HepG2 (cell line): Measurements from ENCODE around the gene FAM174C. TPM values are rescaled to one million over a fixed set of nuclear protein-coding genes. Genes with fewer than 3 reads are reported as not detected.

Experiments
- CHD2 ChIP-seq: IDR thresholded peaks from 2 replicates; pipeline ENCODE4 v1.6.1; 2011; ENCODE audit warnings: low read depth, low read length, improper control_type of control experiment
- CREB3 ChIP-seq: sonication (generic); formaldehyde crosslinking; IDR thresholded peaks from 2 replicates; pipeline ENCODE4 v1.5.0; 2020; ENCODE audit warnings: missing genetic modification reagents
- ELF1 ChIP-seq: sonication (generic); formaldehyde crosslinking; IDR thresholded peaks from 2 replicates; pipeline ENCODE4 v1.4.0; 2020; ENCODE audit warnings: missing genetic modification reagents
- ISX ChIP-seq: sonication (generic); formaldehyde crosslinking; conservative IDR thresholded peaks from 2 replicates; pipeline ENCODE4 v1.5.0; 2020; ENCODE audit warnings: missing genetic modification reagents
- KDM5A ChIP-seq: fragments of 200-600 bp; sonication (generic); IDR thresholded peaks from 2 replicates; pipeline ENCODE4 v1.7.0; 2018; ENCODE audit warnings: antibody characterized with exemption, mild to moderate bottlenecking, low read length, borderline replicate concordance
- MAFF ChIP-seq: IDR thresholded peaks from 2 replicates; pipeline ENCODE4 v1.6.1; 2011; ENCODE audit warnings: low read depth, low read length, improper control_type of control experiment
- MTF2 ChIP-seq: sonication (generic); formaldehyde crosslinking; IDR thresholded peaks from 2 replicates; pipeline ENCODE4 v1.5.0; 2020; ENCODE audit warnings: missing genetic modification reagents, borderline replicate concordance
- MXD4 ChIP-seq: IDR thresholded peaks from 2 replicates; pipeline ENCODE4 v1.6.1; 2016; ENCODE audit warnings: mild to moderate bottlenecking, missing biosample characterization, missing genetic modification reagents
- MZF1 ChIP-seq: sonication (generic); formaldehyde crosslinking; IDR thresholded peaks from 2 replicates; pipeline ENCODE4 v1.8.1; 2023; ENCODE audit warnings: mild to moderate bottlenecking, missing genetic modification reagents, borderline replicate concordance
- SOX13 ChIP-seq, 3 experiments: fragments of 450-650 bp in 1 of 3; sonication (generic) in 1 of 3; formaldehyde crosslinking in 1 of 3; IDR thresholded peaks in 2 of 3; conservative IDR thresholded peaks in 1 of 3; 2 replicates each; pipeline versions ENCODE4 v1.5.0 to v1.6.1; 2016 to 2020; ENCODE audit warnings: antibody characterized with exemption in 1 of 3, mild to moderate bottlenecking in 1 of 3, missing compliant biosample characterization in 1 of 3, missing genetic modification reagents in 1 of 3, moderate library complexity in 1 of 3
- U2AF1 ChIP-seq: fragments of 200-400 bp; formaldehyde crosslinking; optimal IDR thresholded peaks from 2 replicates; pipeline ENCODE3; 2017; ENCODE audit warnings: mild to moderate bottlenecking, low read depth, low read length
- XBP1 ChIP-seq: sonication (generic); formaldehyde crosslinking; IDR thresholded peaks from 2 replicates; pipeline ENCODE4 v1.5.0; 2020; ENCODE audit warnings: missing genetic modification reagents
- ZMYM4 ChIP-seq: sonication (generic); formaldehyde crosslinking; IDR thresholded peaks from 2 replicates; pipeline ENCODE4 v1.8.1; 2023; ENCODE audit warnings: mild to moderate bottlenecking, missing genetic modification reagents
- ZNF343 ChIP-seq: sonication (generic); formaldehyde crosslinking; IDR thresholded peaks from 2 replicates; pipeline ENCODE4 v1.4.0; 2020; ENCODE audit warnings: mild to moderate bottlenecking, missing genetic modification reagents
- ZNF562 ChIP-seq: sonication (generic); formaldehyde crosslinking; IDR thresholded peaks from 2 replicates; pipeline ENCODE4 v1.8.0; 2022; ENCODE audit warnings: missing genetic modification reagents, borderline replicate concordance
- ZNF577 ChIP-seq: sonication (generic); formaldehyde crosslinking; IDR thresholded peaks from 2 replicates; pipeline ENCODE4 v1.4.0; 2020; ENCODE audit warnings: mild to moderate bottlenecking, low read depth, missing genetic modification reagents, borderline replicate concordance
- ZNF589 ChIP-seq: sonication (generic); formaldehyde crosslinking; conservative IDR thresholded peaks from 2 replicates; pipeline ENCODE4 v1.8.0; 2022; ENCODE audit warnings: mild to moderate bottlenecking, moderate library complexity, missing genetic modification reagents
- ZNF598 ChIP-seq: sonication (generic); formaldehyde crosslinking; IDR thresholded peaks from 2 replicates; pipeline ENCODE4 v1.5.1; 2020; ENCODE audit warnings: mild to moderate bottlenecking, missing genetic modification reagents, borderline replicate concordance
- polyA plus RNA-seq, 8 experiments: library from polyadenylated mRNA; depleted of rRNA in 3 of 8; stranded (reverse) in 7 of 8; unstranded in 1 of 8; fragments of >200 nt; fragmentation: Illumina TruSeq in 4 of 8; extraction: Trizol in 4 of 8; gene quantifications; 2 replicates each; pipeline versions ENCODE4 v1.2.1 to v1.2.3, GENCODE V29; 2011 to 2016; ENCODE audit warnings: low read depth in 4 of 8, missing spikeins in 1 of 8, mixed read lengths in 1 of 8; ENCODE audit not compliant: insufficient read depth in 1 of 8
- total RNA-seq, 5 experiments: library from RNA; depleted of rRNA; stranded (reverse); fragments of >200 nt; fragmentation: Illumina TruSeq; extraction: Trizol; gene quantifications; 2 replicates each; pipeline ENCODE4 v1.2.3, GENCODE V29; 2016; ENCODE audit warnings: low read depth in 1 of 5
- TF ChIP-seq, protein P1 (sequence below): sonication (generic); formaldehyde crosslinking; IDR thresholded peaks from 2 replicates; pipeline ENCODE4 v1.4.0; 2020; ENCODE audit warnings: missing genetic modification reagents
- TF ChIP-seq, protein P2 (sequence below): sonication (generic); formaldehyde crosslinking; conservative IDR thresholded peaks from 2 replicates; pipeline ENCODE4 v1.5.0; 2020; ENCODE audit warnings: missing genetic modification reagents
- TF ChIP-seq, protein P3 (sequence below): sonication (generic); formaldehyde crosslinking; IDR thresholded peaks from 2 replicates; pipeline ENCODE4 v1.4.0; 2020; ENCODE audit warnings: missing genetic modification reagents

Gene FAM174C
- total and polyA plus RNA-seq, 2 of the 13 experiments (the other 11 are each of a cell fraction or from before 2014, with no cell fraction given), result 19.5 to 31.3 TPM

GRCh38 chr19:1249298-1249989, 25.9 kb upstream of the FAM174C start (continued):
- peak; percentile 73 for TF ChIP-seq CHD2
- no peak for TF ChIP-seq ZNF577 (CRISPR knock-in tag)
- TF ChIP-seq CREB3, result 0 out of 2 replicates have a peak, but pooled peaks have one; percentile 61
- peak; percentile 76 for TF ChIP-seq SOX13 (IDR thresholded peaks at IDR 0.05)
- peak; percentile 51 to 92; a peak in 2 of 4 replicates for TF ChIP-seq SOX13 (CRISPR knock-in tag; conservative IDR thresholded peaks at IDR 0.05 in 1 of 2, IDR thresholded peaks at IDR 0.05 in 1 of 2)
- 0 out of 2 replicates have a peak, but pooled peaks have one; percentile 50 for TF ChIP-seq ZNF343 (CRISPR knock-in tag)
- TF ChIP-seq ZMYM4, result no peak
- no peak for TF ChIP-seq MXD4 (CRISPR knock-in tag)
- no peak for TF ChIP-seq U2AF1
- TF ChIP-seq ELF1 (CRISPR knock-in tag), result peak; percentile 25; the same call in 1 of the 2 replicates
- TF ChIP-seq MAFF, result no peak
- TF ChIP-seq, protein P1, sequence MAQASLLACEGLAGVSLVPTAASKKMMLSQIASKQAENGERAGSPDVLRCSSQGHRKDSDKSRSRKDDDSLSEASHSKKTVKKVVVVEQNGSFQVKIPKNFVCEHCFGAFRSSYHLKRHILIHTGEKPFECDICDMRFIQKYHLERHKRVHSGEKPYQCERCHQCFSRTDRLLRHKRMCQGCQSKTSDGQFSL (CRISPR knock-in tag), result no peak
- TF ChIP-seq, protein P2, sequence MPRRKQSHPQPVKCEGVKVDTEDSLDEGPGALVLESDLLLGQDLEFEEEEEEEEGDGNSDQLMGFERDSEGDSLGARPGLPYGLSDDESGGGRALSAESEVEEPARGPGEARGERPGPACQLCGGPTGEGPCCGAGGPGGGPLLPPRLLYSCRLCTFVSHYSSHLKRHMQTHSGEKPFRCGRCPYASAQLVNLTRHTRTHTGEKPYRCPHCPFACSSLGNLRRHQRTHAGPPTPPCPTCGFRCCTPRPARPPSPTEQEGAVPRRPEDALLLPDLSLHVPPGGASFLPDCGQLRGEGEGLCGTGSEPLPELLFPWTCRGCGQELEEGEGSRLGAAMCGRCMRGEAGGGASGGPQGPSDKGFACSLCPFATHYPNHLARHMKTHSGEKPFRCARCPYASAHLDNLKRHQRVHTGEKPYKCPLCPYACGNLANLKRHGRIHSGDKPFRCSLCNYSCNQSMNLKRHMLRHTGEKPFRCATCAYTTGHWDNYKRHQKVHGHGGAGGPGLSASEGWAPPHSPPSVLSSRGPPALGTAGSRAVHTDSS (CRISPR knock-in tag), result no peak
- TF ChIP-seq XBP1 (CRISPR knock-in tag), result no peak
- no peak for TF ChIP-seq KDM5A
- no peak for TF ChIP-seq ZNF589 (CRISPR knock-in tag)
- TF ChIP-seq ZNF562 (CRISPR knock-in tag), result 0 out of 2 replicates have a peak, but pooled peaks have one; percentile 66
- no peak for TF ChIP-seq MZF1 (CRISPR knock-in tag)
- no peak for TF ChIP-seq ISX (CRISPR knock-in tag)
- no peak for TF ChIP-seq ZNF598 (CRISPR knock-in tag)
- TF ChIP-seq MTF2, result no peak
- TF ChIP-seq, protein P3, sequence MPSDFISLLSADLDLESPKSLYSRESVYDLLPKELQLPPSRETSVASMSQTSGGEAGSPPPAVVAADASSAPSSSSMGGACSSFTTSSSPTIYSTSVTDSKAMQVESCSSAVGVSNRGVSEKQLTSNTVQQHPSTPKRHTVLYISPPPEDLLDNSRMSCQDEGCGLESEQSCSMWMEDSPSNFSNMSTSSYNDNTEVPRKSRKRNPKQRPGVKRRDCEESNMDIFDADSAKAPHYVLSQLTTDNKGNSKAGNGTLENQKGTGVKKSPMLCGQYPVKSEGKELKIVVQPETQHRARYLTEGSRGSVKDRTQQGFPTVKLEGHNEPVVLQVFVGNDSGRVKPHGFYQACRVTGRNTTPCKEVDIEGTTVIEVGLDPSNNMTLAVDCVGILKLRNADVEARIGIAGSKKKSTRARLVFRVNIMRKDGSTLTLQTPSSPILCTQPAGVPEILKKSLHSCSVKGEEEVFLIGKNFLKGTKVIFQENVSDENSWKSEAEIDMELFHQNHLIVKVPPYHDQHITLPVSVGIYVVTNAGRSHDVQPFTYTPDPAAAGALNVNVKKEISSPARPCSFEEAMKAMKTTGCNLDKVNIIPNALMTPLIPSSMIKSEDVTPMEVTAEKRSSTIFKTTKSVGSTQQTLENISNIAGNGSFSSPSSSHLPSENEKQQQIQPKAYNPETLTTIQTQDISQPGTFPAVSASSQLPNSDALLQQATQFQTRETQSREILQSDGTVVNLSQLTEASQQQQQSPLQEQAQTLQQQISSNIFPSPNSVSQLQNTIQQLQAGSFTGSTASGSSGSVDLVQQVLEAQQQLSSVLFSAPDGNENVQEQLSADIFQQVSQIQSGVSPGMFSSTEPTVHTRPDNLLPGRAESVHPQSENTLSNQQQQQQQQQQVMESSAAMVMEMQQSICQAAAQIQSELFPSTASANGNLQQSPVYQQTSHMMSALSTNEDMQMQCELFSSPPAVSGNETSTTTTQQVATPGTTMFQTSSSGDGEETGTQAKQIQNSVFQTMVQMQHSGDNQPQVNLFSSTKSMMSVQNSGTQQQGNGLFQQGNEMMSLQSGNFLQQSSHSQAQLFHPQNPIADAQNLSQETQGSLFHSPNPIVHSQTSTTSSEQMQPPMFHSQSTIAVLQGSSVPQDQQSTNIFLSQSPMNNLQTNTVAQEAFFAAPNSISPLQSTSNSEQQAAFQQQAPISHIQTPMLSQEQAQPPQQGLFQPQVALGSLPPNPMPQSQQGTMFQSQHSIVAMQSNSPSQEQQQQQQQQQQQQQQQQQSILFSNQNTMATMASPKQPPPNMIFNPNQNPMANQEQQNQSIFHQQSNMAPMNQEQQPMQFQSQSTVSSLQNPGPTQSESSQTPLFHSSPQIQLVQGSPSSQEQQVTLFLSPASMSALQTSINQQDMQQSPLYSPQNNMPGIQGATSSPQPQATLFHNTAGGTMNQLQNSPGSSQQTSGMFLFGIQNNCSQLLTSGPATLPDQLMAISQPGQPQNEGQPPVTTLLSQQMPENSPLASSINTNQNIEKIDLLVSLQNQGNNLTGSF (CRISPR knock-in tag), result peak; percentile 56; the same call in 1 of the 2 replicates
